GM20000 (cell line): ENCODE measurements around the gene NKPD1.

Experiments used
- DNase-seq: peaks from one replicate; pipeline ENCODE4 v3.0.0; 2012; ENCODE audit warnings: low spot score
- CTCF ChIP-seq: IDR thresholded peaks from 2 replicates; pipeline ENCODE4 v1.5.1; 2012; ENCODE audit warnings: mild to moderate bottlenecking, control low read depth; ENCODE audit errors: extremely low read depth, missing control alignments

NKPD1 gene

GRCh38 chr19:45133661-45134060, 27.1 kb downstream of the NKPD1 start:
- DNase-seq, result no peak
- TF ChIP-seq CTCF, result no peak

GRCh38 chr19:45130888-45131615, 29.7 kb downstream of the NKPD1 start:
- DNase-seq, result no peak

GRCh38 chr19:45130236-45130635, 30.5 kb downstream of the NKPD1 start:
- TF ChIP-seq CTCF, result no peak
- DNase-seq, result no peak

More at GRCh38 chr19:45130888-45131615, 29.7 kb downstream of the NKPD1 start:
- peak; percentile 7 for TF ChIP-seq CTCF

GRCh38 chr19:45128806-45129205, 32.0 kb downstream of the NKPD1 start:
- no peak for TF ChIP-seq CTCF
- DNase-seq, result no peak

GRCh38 chr19:45128146-45128545, 32.6 kb downstream of the NKPD1 start:
- DNase-seq, result no peak
- no peak for TF ChIP-seq CTCF

- TF ChIP-seq CTCF, result no peak
- DNase-seq, result no peak
Observed at GRCh38 chr19:45126654-45127053, 34.1 kb downstream of the NKPD1 start.

- DNase-seq, result peak; percentile 46
- peak; percentile 87 for TF ChIP-seq CTCF
Observed at GRCh38 chr19:45125975-45126493, 34.7 kb downstream of the NKPD1 start.
